GM10266 (cell line): Measurements from ENCODE around the gene TAF13.

Experiments used
- DNase-seq: peaks from one replicate; pipeline ENCODE4 v3.0.0; 2012; ENCODE audit errors: extremely low spot score
- CTCF ChIP-seq: IDR thresholded peaks from 2 replicates; pipeline ENCODE4 v1.5.1; 2012; ENCODE audit warnings: mild to moderate bottlenecking, low read depth; ENCODE audit not compliant: control insufficient read depth, insufficient read depth; ENCODE audit errors: missing control alignments

TAF13 gene

GRCh38 chr1:109091839-109092193, 16.0 kb upstream of the TAF13 start:
- no peak for DNase-seq
- no peak for TF ChIP-seq CTCF

- no peak for TF ChIP-seq CTCF
- no peak for DNase-seq
Observed at GRCh38 chr1:109091078-109091838, 15.5 kb upstream of the TAF13 start.

- peak; percentile 82 for DNase-seq
- TF ChIP-seq CTCF: no peak
Observed at GRCh38 chr1:109090196-109091077, 14.6 kb upstream of the TAF13 start, which contains the start of gene TMEM167B. Gene TMEM167B, plus strand, starts transcription at chr1:109090764. Its CDS starts 109 bp downstream, at chr1:109090873.

GRCh38 chr1:109089242-109090015, 13.6 kb upstream of the TAF13 start:
- peak; percentile 63 for TF ChIP-seq CTCF
- DNase-seq: no peak

GRCh38 chr1:109084563-109085517, 9.0 kb upstream of the TAF13 start:
- no peak for DNase-seq
- TF ChIP-seq CTCF: no peak

GRCh38 chr1:109083923-109084322, 8.1 kb upstream of the TAF13 start:
- DNase-seq: no peak
- no peak for TF ChIP-seq CTCF
